Stimulated activated memory B cell treated with anti-CD40 and anti-IgM and Interleukin-4, amounts not matched to agents 10 μg/mL and 1 μg/mL and 100 μg/mL, for 72 hours (primary cell): ENCODE results near the gene TOGARAM1.

Source experiments
- ATAC-seq: fragments of 150-1000 bp; cut with Tn5 transposase; 2 replicates; pipeline ENCODE4 v1.10.0; 2021
- H3K27ac Mint-ChIP-seq: one replicate; pipeline ENCODE4 v1.8.0; 2022; ENCODE audit warnings: mild to moderate bottlenecking, mixed read lengths
- H3K27me3 Mint-ChIP-seq: one replicate; pipeline ENCODE4 v1.8.0; 2022; ENCODE audit warnings: mixed read lengths
- H3K36me3 Mint-ChIP-seq: one replicate; pipeline ENCODE4 v1.8.0; 2022; ENCODE audit warnings: mixed read lengths
- H3K4me1 Mint-ChIP-seq: one replicate; pipeline ENCODE4 v1.8.0; 2022; ENCODE audit warnings: mixed read lengths
- H3K4me3 Mint-ChIP-seq: one replicate; pipeline ENCODE4 v1.8.0; 2022; ENCODE audit warnings: mild to moderate bottlenecking, moderate library complexity, mixed read lengths
- H3K9me3 Mint-ChIP-seq: one replicate; pipeline ENCODE4 v1.8.0; 2022; ENCODE audit warnings: mixed read lengths

TOGARAM1 gene

GRCh38 chr14:44982594-44982993 lies 20.6 kb downstream of the TOGARAM1 start:
- H3K27ac Mint-ChIP-seq: no peak overlapping the region
- ATAC-seq: no peak

GRCh38 chr14:44988694-44989093 lies 26.7 kb downstream of the TOGARAM1 start:
- Mint-ChIP-seq H3K9me3 (peaks cover 6% of the 10 kb centered on the region), H3K4me1 (peaks cover 8% of the 10 kb centered on the region), H3K27ac (no peak overlapping the region), H3K27me3 (no peaks in the 10 kb centered on the region), H3K4me3 (no peak overlapping the region), H3K36me3 (peaks cover 18% of the 10 kb centered on the region)
- ATAC-seq: no peak

More at GRCh38 chr14:44982594-44982993, 20.6 kb downstream of the TOGARAM1 start:
- H3K27me3 Mint-ChIP-seq: no peaks in the 10 kb centered on the region
- H3K9me3 Mint-ChIP-seq: no peaks in the 10 kb centered on the region
- peaks cover 22% of the 10 kb centered on the region for H3K4me1 Mint-ChIP-seq
- H3K4me3 Mint-ChIP-seq: no peak overlapping the region
- H3K36me3 Mint-ChIP-seq: peaks cover 26% of the 10 kb centered on the region

- Mint-ChIP-seq H3K4me3 (no peak overlapping the region), H3K4me1 (peaks cover 8% of the 10 kb centered on the region), H3K9me3 (peaks cover 6% of the 10 kb centered on the region), H3K36me3 (peaks cover 20% of the 10 kb centered on the region), H3K27me3 (no peaks in the 10 kb centered on the region), H3K27ac (no peak overlapping the region)
- ATAC-seq: no peak
Observed at GRCh38 chr14:44989497-44990440, 27.8 kb downstream of the TOGARAM1 start.

- Mint-ChIP-seq H3K36me3 (peaks cover 20% of the 10 kb centered on the region), H3K4me1 (peaks cover 8% of the 10 kb centered on the region), H3K27me3 (no peaks in the 10 kb centered on the region), H3K4me3 (no peak overlapping the region), H3K27ac (no peak overlapping the region), H3K9me3 (peaks cover 6% of the 10 kb centered on the region)
- ATAC-seq: no peak
Observed at GRCh38 chr14:44990533-44990932, 28.5 kb downstream of the TOGARAM1 start.

GRCh38 chr14:44995196-44995595 lies 33.2 kb downstream of the TOGARAM1 start:
- H3K27ac Mint-ChIP-seq: no peak overlapping the region
- peaks cover 48% of the 10 kb centered on the region for H3K36me3 Mint-ChIP-seq
- no peak for ATAC-seq

GRCh38 chr14:44995770-44996294 lies 33.8 kb downstream of the TOGARAM1 start:
- H3K27ac Mint-ChIP-seq: no peak overlapping the region
- peaks cover 51% of the 10 kb centered on the region for H3K36me3 Mint-ChIP-seq
- no peaks in the 10 kb centered on the region for H3K4me1 Mint-ChIP-seq

More at GRCh38 chr14:44995196-44995595, 33.2 kb downstream of the TOGARAM1 start:
- no peaks in the 10 kb centered on the region for H3K27me3 Mint-ChIP-seq
- no peaks in the 10 kb centered on the region for H3K9me3 Mint-ChIP-seq
- H3K4me3 Mint-ChIP-seq: no peak overlapping the region
- no peaks in the 10 kb centered on the region for H3K4me1 Mint-ChIP-seq

GRCh38 chr14:45003924-45004323 lies 41.9 kb downstream of the TOGARAM1 start:
- no peak overlapping the region for H3K27ac Mint-ChIP-seq
- H3K4me1 Mint-ChIP-seq: no peaks in the 10 kb centered on the region
- H3K36me3 Mint-ChIP-seq: peaks cover 28% of the 10 kb centered on the region
- no peaks in the 10 kb centered on the region for H3K27me3 Mint-ChIP-seq
- no peak for ATAC-seq
- H3K4me3 Mint-ChIP-seq: no peak overlapping the region
- H3K9me3 Mint-ChIP-seq: no peaks in the 10 kb centered on the region

More at GRCh38 chr14:44995770-44996294, 33.8 kb downstream of the TOGARAM1 start:
- no peaks in the 10 kb centered on the region for H3K27me3 Mint-ChIP-seq
- H3K4me3 Mint-ChIP-seq: no peak overlapping the region
- ATAC-seq: no peak
- H3K9me3 Mint-ChIP-seq: no peaks in the 10 kb centered on the region

- ATAC-seq: no peak
- no peaks in the 10 kb centered on the region for H3K9me3 Mint-ChIP-seq
- no peak overlapping the region for H3K4me3 Mint-ChIP-seq
- no peak overlapping the region for H3K27ac Mint-ChIP-seq
- no peaks in the 10 kb centered on the region for H3K27me3 Mint-ChIP-seq
- peaks cover 26% of the 10 kb centered on the region for H3K36me3 Mint-ChIP-seq
- no peaks in the 10 kb centered on the region for H3K4me1 Mint-ChIP-seq
Observed at GRCh38 chr14:45015133-45015532, 53.1 kb downstream of the TOGARAM1 start.

- no peaks in the 10 kb centered on the region for H3K9me3 Mint-ChIP-seq
- peaks cover 19% of the 10 kb centered on the region for H3K36me3 Mint-ChIP-seq
- H3K27ac Mint-ChIP-seq: no peak overlapping the region
- H3K4me3 Mint-ChIP-seq: no peak overlapping the region
- no peaks in the 10 kb centered on the region for H3K27me3 Mint-ChIP-seq
- no peak for ATAC-seq
- no peaks in the 10 kb centered on the region for H3K4me1 Mint-ChIP-seq
Observed at GRCh38 chr14:45028107-45028626, 66.2 kb downstream of the TOGARAM1 start.

- H3K4me1 Mint-ChIP-seq: no peaks in the 10 kb centered on the region
- no peak overlapping the region for H3K27ac Mint-ChIP-seq
- peaks cover 56% of the 10 kb centered on the region for H3K36me3 Mint-ChIP-seq
- ATAC-seq: no peak
- peaks cover 3% of the 10 kb centered on the region for H3K9me3 Mint-ChIP-seq
- H3K27me3 Mint-ChIP-seq: no peaks in the 10 kb centered on the region
- H3K4me3 Mint-ChIP-seq: no peak overlapping the region
Observed at GRCh38 chr14:45034730-45035129, 72.7 kb downstream of the TOGARAM1 start.

- H3K36me3 Mint-ChIP-seq: peaks cover 72% of the 10 kb centered on the region
- no peak overlapping the region for H3K4me3 Mint-ChIP-seq
- peaks cover 3% of the 10 kb centered on the region for H3K9me3 Mint-ChIP-seq
- no peaks in the 10 kb centered on the region for H3K4me1 Mint-ChIP-seq
- ATAC-seq: no peak
- H3K27ac Mint-ChIP-seq: no peak overlapping the region
- no peaks in the 10 kb centered on the region for H3K27me3 Mint-ChIP-seq
Observed at GRCh38 chr14:45038256-45038655, 76.3 kb downstream of the TOGARAM1 start.

GRCh38 chr14:45038865-45039264 lies 76.9 kb downstream of the TOGARAM1 start:
- H3K27me3 Mint-ChIP-seq: no peaks in the 10 kb centered on the region
- H3K27ac Mint-ChIP-seq: no peak overlapping the region
- H3K4me1 Mint-ChIP-seq: no peaks in the 10 kb centered on the region
- H3K9me3 Mint-ChIP-seq: peaks cover 3% of the 10 kb centered on the region
- ATAC-seq: no peak
- no peak overlapping the region for H3K4me3 Mint-ChIP-seq
- H3K36me3 Mint-ChIP-seq: peaks cover 71% of the 10 kb centered on the region

GRCh38 chr14:45039390-45039789 lies 77.4 kb downstream of the TOGARAM1 start:
- Mint-ChIP-seq H3K27me3 (no peaks in the 10 kb centered on the region), H3K9me3 (peaks cover 3% of the 10 kb centered on the region), H3K4me3 (no peak overlapping the region), H3K36me3 (peaks cover 66% of the 10 kb centered on the region), H3K4me1 (no peaks in the 10 kb centered on the region), H3K27ac (no peak overlapping the region)
- ATAC-seq: no peak

GRCh38 chr14:45041641-45042040 lies 79.7 kb downstream of the TOGARAM1 start:
- H3K27me3 Mint-ChIP-seq: no peaks in the 10 kb centered on the region
- no peak for ATAC-seq
- H3K4me1 Mint-ChIP-seq: no peaks in the 10 kb centered on the region
- H3K27ac Mint-ChIP-seq: no peak overlapping the region
- peaks cover 3% of the 10 kb centered on the region for H3K9me3 Mint-ChIP-seq
- H3K36me3 Mint-ChIP-seq: peaks cover 54% of the 10 kb centered on the region
- H3K4me3 Mint-ChIP-seq: no peak overlapping the region

- no peak for ATAC-seq
- H3K36me3 Mint-ChIP-seq: peaks cover 48% of the 10 kb centered on the region
- H3K27ac Mint-ChIP-seq: no peak overlapping the region
- H3K27me3 Mint-ChIP-seq: no peaks in the 10 kb centered on the region
- H3K4me3 Mint-ChIP-seq: no peak overlapping the region
- no peaks in the 10 kb centered on the region for H3K4me1 Mint-ChIP-seq
- no peaks in the 10 kb centered on the region for H3K9me3 Mint-ChIP-seq
Observed at GRCh38 chr14:45044638-45045037, 82.6 kb downstream of the TOGARAM1 start.

GRCh38 chr14:45048385-45048784 lies 86.4 kb downstream of the TOGARAM1 start:
- H3K9me3 Mint-ChIP-seq: no peaks in the 10 kb centered on the region
- H3K27me3 Mint-ChIP-seq: no peaks in the 10 kb centered on the region
- peaks cover 53% of the 10 kb centered on the region for H3K36me3 Mint-ChIP-seq
- no peaks in the 10 kb centered on the region for H3K4me1 Mint-ChIP-seq
- H3K27ac Mint-ChIP-seq: no peak overlapping the region
- no peak for ATAC-seq
- no peak overlapping the region for H3K4me3 Mint-ChIP-seq
